H1 (cell line): Measurements from ENCODE around the gene SMIM28. TPM values are rescaled to one million over a fixed set of nuclear protein-coding genes. Genes with fewer than 3 reads are reported as not detected.

Source experiments
- MAFK ChIP-seq: IDR thresholded peaks from 2 replicates; pipeline ENCODE4 v1.6.1; 2012; ENCODE audit warnings: low read depth, mild to moderate bottlenecking, improper control_type of control experiment, low read length
- RAD21 ChIP-seq, 2 experiments: IDR thresholded peaks in 1 of 2; conservative IDR thresholded peaks in 1 of 2; 2 replicates each; pipeline ENCODE4 v1.6.1; 2011; ENCODE audit warnings: low read depth in 2 of 2, low read length in 2 of 2, improper control_type of control experiment in 1 of 2, inconsistent platforms in 1 of 2, mild to moderate bottlenecking in 1 of 2, moderate library complexity in 1 of 2
- polyA plus RNA-seq, 7 experiments: library from polyadenylated mRNA; depleted of rRNA in 3 of 7; stranded (reverse) in 5 of 7; unstranded in 2 of 7; fragments of >200 nt in 5 of 7; fragments of 200-250 nt in 2 of 7; gene quantifications; 1 replicate in 5 of 7; 2 replicates in 1 of 7; 4 replicates in 1 of 7; pipeline versions ENCODE4 v1.2.1 to v1.2.3, GENCODE V29; 2011 to 2013; ENCODE audit warnings: missing spikeins in 2 of 7, mixed read lengths in 2 of 7
- small RNA-seq: library from polyadenylated mRNA; stranded (forward); fragments of <200 nt; extraction: miRNeasy Mini kit (QIAGEN cat#:217004); gene quantifications from one replicate; pipeline ENCODE3, GENCODE V24; 2013; ENCODE audit not compliant: insufficient read depth
- total RNA-seq: library from RNA; stranded (reverse); fragmentation: NEBNext Ultra II Directional; extraction: Animal tissue kit (Norgen Biotek cat#: 25700); gene quantifications from 2 replicates; pipeline ENCODE4 v1.2.1, GENCODE V29; 2021

Gene SMIM28
- total and polyA plus RNA-seq, 2 of the 8 experiments (the other 6 are each of a cell fraction or from before 2014, with no cell fraction given): not detected

- TF ChIP-seq RAD21 (IDR thresholded peaks at IDR 0.05 in 1 of 2, conservative IDR thresholded peaks at IDR 0.05 in 1 of 2; ENCODE audit: low read depth in 2 of 2, low read length in 2 of 2): no peak
- no peak for TF ChIP-seq MAFK
- TF ChIP-seq, all 59 proteins: peak for 0
Observed at GRCh38 chr6:138432063-138432356, 54.3 kb downstream of the SMIM28 start (continued).

Small RNAs within 50 kb of the gene (small RNA-seq; reads per million reads assigned to genes)
- not detected for gene AL031003.1

Other genes starting within 250 kb of the SMIM28 start
- gene ARFGEF3, start 216.0 kb upstream of the SMIM28 start, total RNA-seq: 22.9 and 23.2 TPM in 2 replicates
- gene ARFGEF3, start 216.0 kb upstream of the SMIM28 start, polyA plus RNA-seq (2011; rRNA removed): 5.6 and 5.8 TPM in 2 replicates
- gene PBOV1, start 159.4 kb upstream of the SMIM28 start, total RNA-seq: not detected in 2 replicates
- gene PBOV1, start 159.4 kb upstream of the SMIM28 start, polyA plus RNA-seq (2011; rRNA removed): not detected in 2 replicates
- 37.9 and 42.8 TPM in 2 replicates for gene HEBP2, start 26.3 kb downstream of the SMIM28 start, total RNA-seq
- gene HEBP2, start 26.3 kb downstream of the SMIM28 start, polyA plus RNA-seq (2011; rRNA removed): 6.5 and 12.0 TPM in 2 replicates
- gene NHSL1, start 121.6 kb downstream of the SMIM28 start, total RNA-seq: 27.2 and 32.4 TPM in 2 replicates
- gene NHSL1, start 121.6 kb downstream of the SMIM28 start, polyA plus RNA-seq (2011; rRNA removed): 7.2 and 12.5 TPM in 2 replicates